OCI-LY1 (cell line): ENCODE measurements around the gene UTS2R.

Experiments
- CTCF ChIP-seq: fragments of 200-600 bp; sonication (generic), shearing (Covaris generic); IDR thresholded peaks from 2 replicates; pipeline ENCODE4 v1.5.1; 2017; ENCODE audit warnings: mild to moderate bottlenecking, antibody characterized with exemption, low read length, moderate library complexity, mixed read lengths
- EZH2 ChIP-seq: fragments of 200-600 bp; sonication (generic), shearing (Covaris generic); IDR thresholded peaks from 2 replicates; pipeline ENCODE4 v1.8.0; 2017; ENCODE audit warnings: borderline replicate concordance, mixed run types, mild to moderate bottlenecking, antibody characterized with exemption, low read length, moderate library complexity, mixed read lengths

- TF ChIP-seq CTCF, result no peak
- no peak for TF ChIP-seq EZH2
Observed at GRCh38 chr17:82325286-82326180, 46.0 kb upstream of the UTS2R start.
